ENCODE results near the gene CT83. TPM values are rescaled to one million over a fixed set of nuclear protein-coding genes. Genes with fewer than 3 reads are reported as not detected.
A peak's percentile ranks its signal among the peaks of the same experiment; 100 is the strongest.

Gene CT83
- polyA plus RNA-seq (2013): not detected in 2 replicates

- no peak within 1 kb of the TSS for H3K4me2 ChIP-seq (ENCODE audit: low read length)
- no peak within 1 kb of the TSS for H2BK120ac ChIP-seq (ENCODE audit: insufficient read depth, low read length, poor library complexity)
- no peak within 1 kb of the TSS for H3K18ac ChIP-seq (ENCODE audit: low read length)
- no peak within 1 kb of the TSS for H3K4ac ChIP-seq (ENCODE audit: low read depth, low read length)
- no peaks in the 10 kb centered on the region for H3K27me3 ChIP-seq (ENCODE audit: insufficient read depth, low read length)
- H3K23ac ChIP-seq (ENCODE audit: low read length): no peak within 1 kb of the TSS
- no peak within 1 kb of the TSS for H3K4me3 ChIP-seq (ENCODE audit: low read depth, low read length)
- no peaks in the 10 kb centered on the region for H3K79me2 ChIP-seq (ENCODE audit: control insufficient read depth, insufficient read depth, low read length, poor library complexity)
- no peak within 1 kb of the TSS for H4K12ac ChIP-seq (ENCODE audit: low read depth, low read length)
- WGBS (ENCODE audit: extremely low coverage, insufficient coverage, insufficient read length): no CpG with 5 or more reads among the region's 18 CpGs
- H2AFZ ChIP-seq (ENCODE audit: insufficient read depth, low read length, poor library complexity): no peak within 1 kb of the TSS
- no peaks in the 10 kb centered on the region for H3K79me1 ChIP-seq (ENCODE audit: low read length)
- H3K36me3 ChIP-seq (ENCODE audit: control insufficient read depth in 1 of 2, insufficient read depth in 2 of 2, low read length in 2 of 2): no peaks in the 10 kb centered on the region
- no peak within 1 kb of the TSS for H2BK12ac ChIP-seq (ENCODE audit: low read length)
- no peak within 1 kb of the TSS for H4K8ac ChIP-seq (ENCODE audit: low read depth, low read length)
- no peak within 1 kb of the TSS for H3K27ac ChIP-seq (ENCODE audit: low read depth, low read length)
- H3K9me3 ChIP-seq (ENCODE audit: insufficient read depth, low read depth, low read length): no peaks in the 10 kb centered on the region
- no peak within 1 kb of the TSS for H2AK5ac ChIP-seq (ENCODE audit: low read length)
- DNase-seq: no peak
- H2BK5ac ChIP-seq (ENCODE audit: low read depth, low read length, poor library complexity): no peak within 1 kb of the TSS
- H4K91ac ChIP-seq (ENCODE audit: low read depth, low read length): no peak within 1 kb of the TSS
- H3K14ac ChIP-seq (ENCODE audit: low read length): no peak within 1 kb of the TSS
- no peak within 1 kb of the TSS for H3K9ac ChIP-seq (ENCODE audit: low read length)
- no peaks in the 10 kb centered on the region for H3K4me1 ChIP-seq (ENCODE audit: control insufficient read depth in 1 of 2, insufficient read depth in 2 of 2, low read length in 2 of 2)
These were observed at the start of gene CT83 for GRCh38 chrX:116462822-116463221. CT83 (minus strand) TSS chrX:116462976; CDS start chrX:116462856, 120 bp downstream.

GRCh38 chrX:116499780-116500179 is 37.0 kb upstream of the CT83 start:
- Histone ChIP-seq H2BK120ac (ENCODE audit: insufficient read depth, low read length, poor library complexity) (no peak overlapping the region), H2AFZ (ENCODE audit: insufficient read depth, low read length, poor library complexity) (no peak overlapping the region), H4K8ac (ENCODE audit: low read depth, low read length) (no peak overlapping the region), H3K4ac (ENCODE audit: low read depth, low read length) (no peak overlapping the region), H3K4me1 (ENCODE audit: control insufficient read depth in 1 of 2, insufficient read depth in 2 of 2, low read length in 2 of 2) (no peaks in the 10 kb centered on the region), H3K4me2 (ENCODE audit: low read length) (no peak overlapping the region), H3K9me3 (ENCODE audit: insufficient read depth, low read depth, low read length) (no peaks in the 10 kb centered on the region), H3K4me3 (ENCODE audit: low read depth, low read length) (no peak overlapping the region), H3K79me2 (ENCODE audit: control insufficient read depth, insufficient read depth, low read length, poor library complexity) (no peaks in the 10 kb centered on the region), H2AK5ac (ENCODE audit: low read length) (no peak overlapping the region), H3K18ac (ENCODE audit: low read length) (no peak overlapping the region), H3K79me1 (ENCODE audit: low read length) (no peaks in the 10 kb centered on the region), H3K27me3 (ENCODE audit: insufficient read depth, low read length) (no peaks in the 10 kb centered on the region), H3K9ac (ENCODE audit: low read length) (no peak overlapping the region), H3K14ac (ENCODE audit: low read length) (no peak overlapping the region), H2BK5ac (ENCODE audit: low read depth, low read length, poor library complexity) (no peak overlapping the region), H2BK12ac (ENCODE audit: low read length) (no peak overlapping the region), H4K91ac (ENCODE audit: low read depth, low read length) (no peak overlapping the region), H4K12ac (ENCODE audit: low read depth, low read length) (no peak overlapping the region), H3K36me3 (ENCODE audit: control insufficient read depth in 1 of 2, insufficient read depth in 2 of 2, low read length in 2 of 2) (no peaks in the 10 kb centered on the region), H3K23ac (ENCODE audit: low read length) (no peak overlapping the region), H3K27ac (ENCODE audit: low read depth, low read length) (no peak overlapping the region)
- DNase-seq: no peak

DNA sequence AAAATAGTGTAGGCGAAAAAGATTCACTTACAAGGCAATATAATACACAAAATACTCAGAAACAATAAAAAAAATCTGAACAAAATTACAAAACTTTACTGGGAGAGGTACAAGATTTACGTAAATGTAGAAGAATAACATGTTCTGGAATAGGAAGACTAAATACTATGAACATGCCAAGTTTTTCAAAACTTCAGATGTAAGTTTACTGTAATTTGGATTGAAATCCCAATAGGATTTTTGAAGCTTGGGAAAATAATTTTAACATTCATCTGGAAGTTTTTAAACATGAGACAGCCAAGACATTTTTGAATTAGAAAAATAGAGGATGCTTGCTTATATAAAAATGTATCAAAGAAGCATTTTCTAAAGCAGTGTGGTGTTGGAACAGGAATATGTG is 30.5 kb upstream of the CT83 start:
- no peak overlapping the region for H2BK12ac ChIP-seq (ENCODE audit: low read length)
- H4K91ac ChIP-seq (ENCODE audit: low read depth, low read length): no peak overlapping the region
- H3K9me3 ChIP-seq (ENCODE audit: insufficient read depth, low read depth, low read length): no peaks in the 10 kb centered on the region
- H4K12ac ChIP-seq (ENCODE audit: low read depth, low read length): no peak overlapping the region
- H3K27ac ChIP-seq (ENCODE audit: low read depth, low read length): no peak overlapping the region
- WGBS (ENCODE audit: extremely low coverage, insufficient coverage, insufficient read length): no CpG with 5 or more reads among the region's 2 CpGs
- no peak overlapping the region for H2AFZ ChIP-seq (ENCODE audit: insufficient read depth, low read length, poor library complexity)
- H3K9ac ChIP-seq (ENCODE audit: low read length): no peak overlapping the region
- no peak overlapping the region for H2AK5ac ChIP-seq (ENCODE audit: low read length)
- H3K23ac ChIP-seq (ENCODE audit: low read length): no peak overlapping the region
- no peaks in the 10 kb centered on the region for H3K36me3 ChIP-seq (ENCODE audit: control insufficient read depth in 1 of 2, insufficient read depth in 2 of 2, low read length in 2 of 2)
- no peak overlapping the region for H3K18ac ChIP-seq (ENCODE audit: low read length)
- H3K4me2 ChIP-seq (ENCODE audit: low read length): no peak overlapping the region
- no peak overlapping the region for H2BK5ac ChIP-seq (ENCODE audit: low read depth, low read length, poor library complexity)
- H2BK120ac ChIP-seq (ENCODE audit: insufficient read depth, low read length, poor library complexity): no peak overlapping the region
- H3K79me2 ChIP-seq (ENCODE audit: control insufficient read depth, insufficient read depth, low read length, poor library complexity): no peaks in the 10 kb centered on the region
- no peaks in the 10 kb centered on the region for H3K4me1 ChIP-seq (ENCODE audit: control insufficient read depth in 1 of 2, insufficient read depth in 2 of 2, low read length in 2 of 2)
- no peak for DNase-seq
- no peaks in the 10 kb centered on the region for H3K79me1 ChIP-seq (ENCODE audit: low read length)
- H3K4ac ChIP-seq (ENCODE audit: low read depth, low read length): no peak overlapping the region
- no peak overlapping the region for H4K8ac ChIP-seq (ENCODE audit: low read depth, low read length)
- no peaks in the 10 kb centered on the region for H3K27me3 ChIP-seq (ENCODE audit: insufficient read depth, low read length)
- no peak overlapping the region for H3K4me3 ChIP-seq (ENCODE audit: low read depth, low read length)
- H3K14ac ChIP-seq (ENCODE audit: low read length): no peak overlapping the region

GRCh38 chrX:116490104-116490503 is 27.3 kb upstream of the CT83 start:
- Histone ChIP-seq H3K9ac (ENCODE audit: low read length) (no peak overlapping the region), H4K12ac (ENCODE audit: low read depth, low read length) (no peak overlapping the region), H2BK5ac (ENCODE audit: low read depth, low read length, poor library complexity) (no peak overlapping the region), H2BK12ac (ENCODE audit: low read length) (no peak overlapping the region), H3K4me1 (ENCODE audit: control insufficient read depth in 1 of 2, insufficient read depth in 2 of 2, low read length in 2 of 2) (no peaks in the 10 kb centered on the region), H3K18ac (ENCODE audit: low read length) (no peak overlapping the region), H3K36me3 (ENCODE audit: control insufficient read depth in 1 of 2, insufficient read depth in 2 of 2, low read length in 2 of 2) (no peaks in the 10 kb centered on the region), H2AK5ac (ENCODE audit: low read length) (no peak overlapping the region), H3K4me3 (ENCODE audit: low read depth, low read length) (no peak overlapping the region), H4K91ac (ENCODE audit: low read depth, low read length) (no peak overlapping the region), H3K79me1 (ENCODE audit: low read length) (no peaks in the 10 kb centered on the region), H3K9me3 (ENCODE audit: insufficient read depth, low read depth, low read length) (no peaks in the 10 kb centered on the region), H2BK120ac (ENCODE audit: insufficient read depth, low read length, poor library complexity) (no peak overlapping the region), H3K79me2 (ENCODE audit: control insufficient read depth, insufficient read depth, low read length, poor library complexity) (no peaks in the 10 kb centered on the region), H3K27ac (ENCODE audit: low read depth, low read length) (no peak overlapping the region), H3K27me3 (ENCODE audit: insufficient read depth, low read length) (no peaks in the 10 kb centered on the region), H3K23ac (ENCODE audit: low read length) (no peak overlapping the region), H2AFZ (ENCODE audit: insufficient read depth, low read length, poor library complexity) (no peak overlapping the region), H3K14ac (ENCODE audit: low read length) (no peak overlapping the region), H3K4me2 (ENCODE audit: low read length) (no peak overlapping the region), H3K4ac (ENCODE audit: low read depth, low read length) (no peak overlapping the region), H4K8ac (ENCODE audit: low read depth, low read length) (no peak overlapping the region)
- peak in 1 of 2 donors; percentile 12 for DNase-seq

DNA sequence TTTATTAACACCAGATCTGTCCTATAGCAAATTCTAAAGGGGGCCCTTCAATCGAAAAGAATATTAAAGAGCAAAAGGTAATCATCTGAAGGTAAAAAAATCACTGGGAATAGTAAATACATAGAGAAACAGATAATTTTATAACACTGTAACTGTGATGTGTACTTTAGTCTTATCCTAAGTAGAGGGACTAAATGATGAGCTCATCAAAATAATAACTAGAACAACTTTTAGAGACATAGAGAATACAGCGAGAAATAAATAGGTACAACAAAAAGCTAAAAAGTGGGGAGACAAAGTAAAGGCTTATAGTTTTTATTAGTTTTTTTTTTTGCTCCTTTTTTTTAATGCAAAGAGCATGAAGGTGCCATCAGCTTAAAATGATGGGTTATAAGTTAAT is 17.3 kb upstream of the CT83 start:
- H3K79me1 ChIP-seq (ENCODE audit: low read length): no peaks in the 10 kb centered on the region

More for the DNA sequence above, 17.3 kb upstream of the CT83 start:
- no peak overlapping the region for H3K9ac ChIP-seq (ENCODE audit: low read length)
- H3K4me1 ChIP-seq (ENCODE audit: control insufficient read depth in 1 of 2, insufficient read depth in 2 of 2, low read length in 2 of 2): no peaks in the 10 kb centered on the region
- WGBS (ENCODE audit: extremely low coverage, insufficient coverage, insufficient read length): no CpG with 5 or more reads among the region's 2 CpGs
- H3K14ac ChIP-seq (ENCODE audit: low read length): no peak overlapping the region
- H3K36me3 ChIP-seq (ENCODE audit: control insufficient read depth in 1 of 2, insufficient read depth in 2 of 2, low read length in 2 of 2): no peaks in the 10 kb centered on the region
- H2AK5ac ChIP-seq (ENCODE audit: low read length): no peak overlapping the region
- no peak overlapping the region for H2BK5ac ChIP-seq (ENCODE audit: low read depth, low read length, poor library complexity)
- no peak overlapping the region for H3K23ac ChIP-seq (ENCODE audit: low read length)
- no peak for DNase-seq
- H3K4ac ChIP-seq (ENCODE audit: low read depth, low read length): no peak overlapping the region
- no peak overlapping the region for H4K12ac ChIP-seq (ENCODE audit: low read depth, low read length)
- no peaks in the 10 kb centered on the region for H3K79me2 ChIP-seq (ENCODE audit: control insufficient read depth, insufficient read depth, low read length, poor library complexity)
- no peak overlapping the region for H2AFZ ChIP-seq (ENCODE audit: insufficient read depth, low read length, poor library complexity)
- no peak overlapping the region for H2BK12ac ChIP-seq (ENCODE audit: low read length)
- H4K8ac ChIP-seq (ENCODE audit: low read depth, low read length): no peak overlapping the region
- no peak overlapping the region for H2BK120ac ChIP-seq (ENCODE audit: insufficient read depth, low read length, poor library complexity)
- H3K27me3 ChIP-seq (ENCODE audit: insufficient read depth, low read length): no peaks in the 10 kb centered on the region
- no peak overlapping the region for H4K91ac ChIP-seq (ENCODE audit: low read depth, low read length)
- H3K9me3 ChIP-seq (ENCODE audit: insufficient read depth, low read depth, low read length): no peaks in the 10 kb centered on the region
- H3K4me3 ChIP-seq (ENCODE audit: low read depth, low read length): no peak overlapping the region
- H3K18ac ChIP-seq (ENCODE audit: low read length): no peak overlapping the region
- no peak overlapping the region for H3K4me2 ChIP-seq (ENCODE audit: low read length)
- no peak overlapping the region for H3K27ac ChIP-seq (ENCODE audit: low read depth, low read length)
